HUDEP-2 (cell line): ENCODE measurements around the gene GYPB.
A peak's percentile ranks its signal among the peaks of the same experiment; 100 is the strongest.
"Not testable (repeated sequence)": the region's sequence is repeated elsewhere in the genome, so short reads cannot be mapped to it uniquely, and the experiment has no call there.

Experiments
- DNase-seq, 76 experiments: peaks; one replicate each; lab custom pipeline; 2025; ENCODE audit not compliant: unreplicated experiment in 76 of 76; lab: John Stamatoyannopoulos, UW

GYPB gene

GRCh38 chr4:144016057-144016605 is 3.0 kb downstream of the GYPB start:
- not testable (repeated sequence) for DNase-seq

- no peak for DNase-seq
Measured at GRCh38 chr4:144014808-144015207, 4.4 kb downstream of the GYPB start.

GRCh38 chr4:144008602-144009001 is 10.6 kb downstream of the GYPB start:
- not testable (repeated sequence) for DNase-seq

DNA sequence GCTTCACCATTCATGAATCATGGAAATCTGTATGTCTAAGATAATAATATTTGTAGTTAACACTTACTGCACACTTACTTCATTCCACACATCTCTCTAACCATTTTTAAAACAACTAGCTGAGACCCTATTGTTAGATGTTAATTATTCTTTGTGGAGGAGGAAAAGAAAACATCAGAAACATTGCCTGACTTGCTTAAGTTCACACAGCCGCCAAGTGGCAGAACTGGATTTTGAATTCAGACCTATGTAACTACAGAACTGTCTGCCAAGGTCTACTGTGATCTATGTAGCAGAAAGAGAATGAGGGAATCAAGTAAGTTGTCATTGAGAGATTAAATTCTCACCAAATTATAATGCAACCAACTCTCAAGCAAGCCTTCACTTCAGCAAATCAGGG is 11.2 kb downstream of the GYPB start:
- DNase-seq: peak in 2 of 76 experiments; percentile 4 to 20

DNA sequence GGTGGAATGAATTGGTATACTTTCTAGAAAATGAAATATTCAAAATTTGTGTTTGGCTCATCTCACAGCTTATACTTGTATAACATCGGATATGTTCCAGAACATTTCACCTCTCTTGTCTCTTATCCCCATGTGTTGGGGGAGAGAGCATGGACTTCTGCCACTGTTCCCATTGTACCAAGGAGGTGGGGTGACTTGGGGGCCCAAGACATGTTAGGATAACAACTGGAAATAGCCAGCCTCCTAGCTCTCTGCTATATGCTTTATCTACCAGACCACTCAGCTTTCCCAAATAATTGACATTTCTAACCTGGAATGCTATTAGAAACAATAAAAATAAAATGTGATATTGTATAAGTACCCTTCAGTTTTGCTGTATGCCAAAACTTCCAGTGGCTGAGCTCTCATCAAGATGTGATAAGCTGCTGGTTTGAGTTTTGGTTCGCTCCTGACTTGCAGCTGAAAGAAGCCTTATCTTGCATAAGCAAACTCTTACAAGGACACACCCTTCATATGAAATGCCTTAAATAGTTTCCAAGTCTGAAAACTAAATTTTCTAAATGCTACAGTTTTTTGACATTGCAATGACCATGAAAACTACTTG is 12.9 kb downstream of the GYPB start:
- DNase-seq: peak in 74 of 76 experiments; percentile 17 to 90 (median 64)

- not testable (repeated sequence) for DNase-seq
Measured at GRCh38 chr4:144005558-144005953, 13.6 kb downstream of the GYPB start.

- DNase-seq: not testable (repeated sequence)
Measured at GRCh38 chr4:144004868-144005557, 14.2 kb downstream of the GYPB start.

DNA sequence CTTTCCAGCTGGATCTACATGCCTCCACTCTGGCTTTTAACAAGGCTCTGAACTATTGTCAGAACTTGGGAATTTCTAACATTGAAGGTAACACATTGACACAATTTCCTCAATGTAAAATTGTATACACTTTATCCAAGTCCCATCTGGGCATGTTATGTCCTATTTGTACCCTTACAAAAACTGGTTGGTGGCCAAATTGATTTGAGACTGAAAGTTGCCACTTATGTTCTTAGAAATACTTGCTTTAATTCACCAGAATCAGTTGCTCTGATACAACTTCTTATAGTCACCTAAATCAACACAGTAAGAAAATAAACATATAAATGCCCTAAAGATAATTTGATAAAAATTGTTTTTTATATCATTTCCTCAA is 15.3 kb downstream of the GYPB start:
- DNase-seq: peak in 6 of 76 experiments; percentile 18 to 48 (median 28)

GRCh38 chr4:144003205-144003889 is 15.8 kb downstream of the GYPB start:
- peak in 40 of 76 experiments; percentile 3 to 78 (median 40) for DNase-seq

DNA sequence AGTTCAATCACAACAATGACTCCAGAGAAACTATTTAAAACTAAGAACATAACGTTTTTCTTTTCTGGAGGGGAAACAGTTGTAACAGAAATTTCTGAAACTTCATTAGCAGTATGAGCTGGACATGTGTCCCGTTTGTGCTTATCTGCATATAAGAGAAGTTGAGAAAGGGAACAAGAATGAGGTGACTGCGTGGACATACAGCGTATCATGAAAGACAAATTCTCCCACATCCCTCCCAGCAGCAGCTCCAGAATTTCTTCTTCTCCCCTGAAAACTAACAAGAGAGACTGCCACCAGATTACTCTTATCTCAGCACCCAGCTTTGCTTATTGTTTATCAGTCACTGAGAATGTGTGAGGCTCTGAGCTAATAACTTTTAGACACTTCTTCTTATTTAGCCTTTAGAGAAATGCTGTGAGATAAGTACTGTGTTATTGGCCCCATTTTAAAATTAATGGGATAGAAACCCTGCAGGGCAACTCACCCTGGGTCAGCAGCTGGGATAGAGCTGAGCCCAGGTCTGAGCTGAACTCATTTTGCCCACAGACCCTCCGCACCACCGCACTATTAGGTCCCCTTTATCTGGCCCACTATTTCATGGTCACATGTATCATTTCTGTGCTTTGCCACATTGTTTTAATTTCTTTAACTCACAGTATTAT is 18.7 kb downstream of the GYPB start:
- peak in 29 of 76 experiments; percentile 3 to 49 (median 10) for DNase-seq

DNA sequence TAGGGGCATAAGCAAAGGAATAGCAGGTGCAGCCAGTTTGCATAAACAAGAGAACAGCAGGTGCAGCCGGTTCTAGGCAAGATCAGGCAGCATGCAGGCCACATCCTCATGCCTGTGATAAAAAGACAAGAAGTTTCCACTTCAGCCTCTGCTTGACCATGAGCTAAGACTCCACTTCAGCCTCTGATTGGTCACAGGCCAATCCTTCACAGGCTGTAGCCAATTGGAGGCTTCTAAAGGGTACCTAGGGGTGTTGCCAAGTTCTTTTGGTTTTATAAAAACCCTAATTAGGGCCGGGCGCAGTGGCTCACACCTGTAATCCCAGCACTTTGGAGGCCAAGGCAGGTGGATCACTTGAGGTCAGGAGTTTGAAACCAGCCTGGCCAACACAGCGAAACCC is 23.0 kb downstream of the GYPB start:
- DNase-seq: peak in 4 of 76 experiments; percentile 12 to 30 (median 22)

DNA sequence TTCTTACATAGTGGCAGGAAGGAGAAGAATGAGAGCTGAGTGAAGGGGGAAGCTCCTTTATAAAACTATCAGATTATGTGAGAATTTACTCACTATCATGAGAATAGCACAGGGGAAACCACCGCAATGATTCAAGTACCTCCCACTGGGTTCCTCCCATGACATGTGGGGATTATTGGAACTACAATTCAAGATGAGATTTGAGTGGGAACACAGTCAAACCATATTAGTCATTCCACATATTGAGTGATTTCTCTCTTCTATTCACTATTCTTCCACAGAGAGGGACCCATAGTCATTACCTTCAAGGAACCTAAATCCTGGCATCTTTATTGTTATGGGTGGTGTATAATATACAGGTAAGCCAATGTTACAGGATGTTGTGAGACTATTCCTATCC is 27.4 kb downstream of the GYPB start:
- DNase-seq: not testable (repeated sequence)

DNA sequence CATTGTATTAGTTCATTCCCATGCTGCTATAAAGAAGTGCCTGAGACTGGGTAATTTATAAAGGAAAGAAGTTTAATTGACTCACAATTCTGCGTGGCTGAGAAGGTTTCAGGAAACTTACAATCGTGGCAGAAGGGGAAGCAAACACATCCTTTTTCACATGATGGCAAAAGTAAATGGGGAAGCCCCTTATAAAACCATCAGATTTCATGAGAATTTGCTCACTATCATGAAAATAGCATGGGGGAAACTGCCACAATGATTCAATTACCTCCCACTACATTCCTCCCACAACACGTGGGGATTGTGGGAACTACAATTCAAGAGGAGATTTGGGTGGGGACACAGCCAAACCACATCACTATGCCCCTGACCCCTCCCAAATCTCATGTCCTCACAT is 28.5 kb downstream of the GYPB start:
- not testable (repeated sequence) for DNase-seq

GRCh38 chr4:143986180-143986579 is 33.0 kb downstream of the GYPB start:
- DNase-seq: no peak

DNA sequence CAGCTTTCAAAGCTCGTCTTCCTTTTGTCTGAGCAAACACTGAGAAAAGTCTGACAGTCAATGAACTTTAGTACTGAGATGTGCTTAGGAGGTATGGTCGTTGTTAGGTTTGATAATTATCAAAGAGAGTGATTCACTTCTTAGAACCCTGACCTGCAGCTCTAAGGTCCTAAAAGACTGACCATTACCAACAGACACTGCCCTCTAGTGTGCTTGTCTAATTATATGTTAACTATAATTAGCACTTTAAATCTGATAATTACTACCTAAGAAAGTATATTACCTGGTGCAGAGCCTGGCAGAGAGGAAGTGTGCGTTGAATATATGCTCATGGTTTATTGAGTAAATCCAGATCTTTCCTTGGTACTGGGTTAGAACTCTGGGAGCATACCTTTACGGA is 38.4 kb downstream of the GYPB start:
- DNase-seq: peak in 13 of 76 experiments; percentile 1 to 44 (median 11)

- peak in 6 of 76 experiments; percentile 4 to 29 (median 13) for DNase-seq
Measured at GRCh38 chr4:143975527-143975926, 43.7 kb downstream of the GYPB start.

DNA sequence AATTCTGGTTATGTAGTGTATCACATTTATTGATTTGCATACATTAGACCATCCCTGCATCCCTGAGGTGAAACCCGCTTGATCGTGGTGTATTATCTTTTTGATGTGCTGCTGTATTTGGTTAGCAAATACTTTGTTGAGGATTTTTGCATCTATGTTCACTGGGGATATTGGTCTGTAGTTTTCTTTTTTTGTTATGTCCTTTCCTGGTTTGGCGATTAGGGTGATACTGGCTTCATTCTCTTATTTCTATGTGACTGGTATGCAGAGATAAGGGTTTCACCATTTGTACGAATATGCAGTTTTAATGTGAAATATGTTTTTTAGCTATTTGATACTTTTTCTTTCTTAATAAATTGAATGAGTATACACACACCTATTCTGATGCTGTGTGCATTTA is 45.2 kb downstream of the GYPB start:
- DNase-seq: not testable (repeated sequence)

GRCh38 chr4:143961075-143961474 is 58.1 kb downstream of the GYPB start:
- peak in 2 of 76 experiments; percentile 1 to 14 for DNase-seq

GRCh38 chr4:143955306-143955705 is 63.9 kb downstream of the GYPB start:
- DNase-seq: peak in 4 of 76 experiments; percentile 1 to 11 (median 9)

DNA sequence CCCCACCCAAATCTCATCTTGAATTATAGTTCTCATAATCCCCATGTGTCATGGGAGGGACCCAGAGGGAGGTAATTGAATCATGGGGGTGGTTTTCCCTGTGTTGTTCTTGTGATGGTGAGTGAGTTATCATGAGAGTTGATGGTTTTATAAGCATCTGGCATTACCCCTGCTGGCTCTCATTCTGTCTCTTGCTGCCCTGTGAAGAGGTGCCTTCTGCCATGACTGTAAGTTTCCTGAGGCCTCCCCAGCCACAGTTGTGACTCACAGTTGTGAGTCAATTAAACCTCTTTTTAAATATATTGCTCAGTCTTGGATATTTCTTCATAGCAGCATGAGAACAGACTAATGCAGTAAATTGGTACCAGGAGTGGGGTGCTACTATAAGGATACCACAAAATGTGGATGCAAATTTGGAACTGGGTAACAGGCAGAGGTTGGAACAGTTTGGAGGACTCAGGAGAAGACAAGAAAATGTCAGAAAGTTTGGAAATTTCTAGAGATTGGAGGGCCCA is 67.7 kb downstream of the GYPB start:
- not testable (repeated sequence) for DNase-seq
